ENCODE measurements around the gene SLC49A4. TPM values are rescaled to one million over a fixed set of nuclear protein-coding genes. Genes with fewer than 3 reads are reported as not detected.

SLC49A4 gene
- polyA plus RNA-seq, 1 experiment = 8.4 TPM

DNA sequence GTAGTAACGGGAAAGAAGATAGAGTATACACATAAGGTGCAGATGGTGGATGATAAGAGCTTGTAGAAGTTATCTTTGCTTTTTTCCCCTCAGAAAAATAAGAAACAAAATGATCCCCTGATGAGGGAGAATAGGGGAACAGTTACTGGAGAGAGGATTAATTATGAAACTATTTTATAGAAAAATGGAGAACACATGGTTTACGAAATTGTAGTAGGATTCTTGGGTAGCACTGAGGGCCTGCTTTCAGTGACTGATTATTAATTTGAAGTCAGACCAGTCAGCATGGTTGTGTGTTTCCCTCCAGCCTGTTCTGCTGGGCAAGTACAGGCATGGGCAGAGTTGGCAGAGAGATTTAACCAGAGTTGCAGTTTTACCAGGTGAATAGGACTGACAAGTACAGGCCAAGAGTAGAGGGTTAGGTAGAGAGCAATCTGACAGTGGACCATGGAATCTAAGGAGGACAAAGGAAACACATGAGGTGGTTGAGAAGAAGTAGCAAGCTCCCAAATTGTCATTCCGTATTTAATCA is 5.9 kb downstream of the SLC49A4 start:
- ChIA-PET POLR2A (no interaction called here), CTCF (interaction anchor here (1.0 kb wide), 1 partner anchor 21 kb away, joined by 3 read pairs; no protein-coding TSS in a partner anchor)
- DNase-seq (ENCODE audit: low read depth) = no peak
- H3K27me3 ChIP-seq (ENCODE audit: control insufficient read depth, insufficient read depth, low read length) = no peaks in the 10 kb centered on the region
- TF ChIP-seq, protein P1, sequence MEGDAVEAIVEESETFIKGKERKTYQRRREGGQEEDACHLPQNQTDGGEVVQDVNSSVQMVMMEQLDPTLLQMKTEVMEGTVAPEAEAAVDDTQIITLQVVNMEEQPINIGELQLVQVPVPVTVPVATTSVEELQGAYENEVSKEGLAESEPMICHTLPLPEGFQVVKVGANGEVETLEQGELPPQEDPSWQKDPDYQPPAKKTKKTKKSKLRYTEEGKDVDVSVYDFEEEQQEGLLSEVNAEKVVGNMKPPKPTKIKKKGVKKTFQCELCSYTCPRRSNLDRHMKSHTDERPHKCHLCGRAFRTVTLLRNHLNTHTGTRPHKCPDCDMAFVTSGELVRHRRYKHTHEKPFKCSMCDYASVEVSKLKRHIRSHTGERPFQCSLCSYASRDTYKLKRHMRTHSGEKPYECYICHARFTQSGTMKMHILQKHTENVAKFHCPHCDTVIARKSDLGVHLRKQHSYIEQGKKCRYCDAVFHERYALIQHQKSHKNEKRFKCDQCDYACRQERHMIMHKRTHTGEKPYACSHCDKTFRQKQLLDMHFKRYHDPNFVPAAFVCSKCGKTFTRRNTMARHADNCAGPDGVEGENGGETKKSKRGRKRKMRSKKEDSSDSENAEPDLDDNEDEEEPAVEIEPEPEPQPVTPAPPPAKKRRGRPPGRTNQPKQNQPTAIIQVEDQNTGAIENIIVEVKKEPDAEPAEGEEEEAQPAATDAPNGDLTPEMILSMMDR (IDR thresholded peaks at IDR 0.05; ENCODE audit: insufficient read depth, low read depth, low read length) = no peak
- no peak overlapping the region for H3K4me3 ChIP-seq (ENCODE audit: low read depth, low read length)
- H3K36me3 ChIP-seq (ENCODE audit: control insufficient read depth, insufficient read depth, low read length) = no peaks in the 10 kb centered on the region

DNA sequence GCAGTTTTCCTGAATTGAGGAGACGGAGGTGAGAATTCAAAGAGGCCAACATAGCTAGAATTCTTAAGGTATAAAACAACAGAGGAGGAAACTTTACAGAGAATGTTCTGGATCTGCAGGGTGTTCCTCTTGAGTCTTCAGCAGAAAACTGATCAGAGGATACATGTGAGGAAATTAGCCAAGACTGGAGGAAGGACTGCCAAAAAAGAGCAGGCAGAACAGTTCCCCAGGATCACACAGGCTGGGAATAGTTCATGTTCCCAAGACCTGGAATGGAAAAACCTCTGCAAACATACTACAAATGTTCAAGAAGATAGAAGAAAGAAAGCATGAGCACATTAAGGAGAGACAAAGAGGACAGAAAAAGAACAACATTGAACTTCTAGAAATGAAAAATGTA is 7.5 kb downstream of the SLC49A4 start:
- Histone ChIP-seq H3K4me3 (ENCODE audit: low read depth, low read length) (no peak overlapping the region), H3K27me3 (ENCODE audit: control insufficient read depth, insufficient read depth, low read length) (no peaks in the 10 kb centered on the region), H3K36me3 (ENCODE audit: control insufficient read depth, insufficient read depth, low read length) (no peaks in the 10 kb centered on the region)
- no peak for DNase-seq (ENCODE audit: low read depth)
- TF ChIP-seq, protein P1 (IDR thresholded peaks at IDR 0.05; ENCODE audit: insufficient read depth, low read depth, low read length) = no peak
- POLR2A ChIA-PET = interaction anchor here (0.6 kb wide), 1 partner anchor 18 kb away, joined by 5 read pairs; no protein-coding TSS in a partner anchor
- CTCF ChIA-PET = no interaction called here

DNA sequence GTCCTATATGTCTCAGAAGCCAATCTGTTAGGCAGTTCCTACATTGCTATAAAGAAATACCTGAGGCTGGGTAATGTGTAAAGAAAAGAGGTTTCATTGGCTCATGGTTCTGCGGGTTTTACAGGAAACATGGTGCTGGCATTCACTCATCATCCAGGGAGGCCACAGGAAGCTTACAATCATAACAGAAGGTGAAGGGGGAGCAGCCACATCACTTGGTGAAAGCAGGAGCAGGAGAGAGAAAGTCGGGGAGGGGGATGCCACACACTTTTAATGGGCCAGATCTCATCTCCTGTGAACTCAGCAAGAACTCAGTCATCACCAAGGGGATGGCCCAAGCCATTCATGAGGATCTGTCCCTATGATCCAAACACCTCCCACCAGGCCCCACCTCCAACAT is 9.1 kb downstream of the SLC49A4 start:
- Histone ChIP-seq H3K4me3 (ENCODE audit: low read depth, low read length) (no peak overlapping the region), H3K36me3 (ENCODE audit: control insufficient read depth, insufficient read depth, low read length) (no peaks in the 10 kb centered on the region), H3K27me3 (ENCODE audit: control insufficient read depth, insufficient read depth, low read length) (no peaks in the 10 kb centered on the region)
- DNase-seq (ENCODE audit: low read depth) = no peak
- ChIA-PET CTCF (no interaction called here), POLR2A (no interaction called here)
- TF ChIP-seq, protein P1 (IDR thresholded peaks at IDR 0.05; ENCODE audit: insufficient read depth, low read depth, low read length) = no peak

DNA sequence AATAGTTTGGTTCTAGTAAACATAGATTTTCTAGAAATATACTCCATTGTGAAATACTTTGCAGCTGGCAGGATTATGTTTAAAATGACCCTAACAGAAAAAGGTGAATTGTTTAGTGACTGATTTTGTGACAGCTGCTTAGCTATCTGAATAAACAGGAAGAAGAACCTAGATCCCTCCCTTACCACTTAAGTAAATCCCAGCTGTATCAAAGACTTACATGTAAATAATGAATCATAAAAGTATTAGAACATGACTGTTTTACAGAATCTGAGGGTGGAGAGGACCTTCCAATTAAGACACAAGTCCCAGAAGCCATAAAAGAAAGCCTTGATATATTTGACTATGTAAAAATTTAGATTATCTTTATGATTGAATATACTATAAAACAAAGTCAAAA is 15.9 kb downstream of the SLC49A4 start:
- Histone ChIP-seq H3K36me3 (ENCODE audit: control insufficient read depth, insufficient read depth, low read length) (no peaks in the 10 kb centered on the region), H3K27me3 (ENCODE audit: control insufficient read depth, insufficient read depth, low read length) (no peaks in the 10 kb centered on the region), H3K4me3 (ENCODE audit: low read depth, low read length) (no peak overlapping the region)
- POLR2A ChIA-PET = no interaction called here
- DNase-seq (ENCODE audit: low read depth) = no peak
- CTCF ChIA-PET = no interaction called here
- TF ChIP-seq, protein P1 (IDR thresholded peaks at IDR 0.05; ENCODE audit: insufficient read depth, low read depth, low read length) = no peak

DNA sequence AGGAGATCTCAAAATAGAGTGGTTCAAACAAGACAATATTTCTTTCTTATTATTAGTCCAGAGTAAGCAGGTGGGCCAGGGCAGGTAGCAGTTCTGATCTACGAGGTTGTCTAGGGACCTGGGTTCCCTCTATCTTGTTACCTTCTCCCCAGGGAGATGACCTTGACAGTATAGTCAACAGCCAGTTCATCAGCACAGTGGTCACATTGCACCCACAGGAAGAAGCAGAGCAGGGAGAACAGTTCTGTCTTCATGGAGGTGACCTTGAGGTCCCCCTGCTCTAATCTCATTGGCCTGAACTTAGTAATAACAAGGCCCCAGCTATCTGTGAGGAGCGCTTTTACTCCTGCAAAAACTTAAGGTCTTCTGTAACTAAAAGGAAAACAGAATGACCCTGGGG is 21.7 kb downstream of the SLC49A4 start:
- POLR2A ChIA-PET = no interaction called here
- no peaks in the 10 kb centered on the region for H3K27me3 ChIP-seq (ENCODE audit: control insufficient read depth, insufficient read depth, low read length)
- H3K36me3 ChIP-seq (ENCODE audit: control insufficient read depth, insufficient read depth, low read length) = no peaks in the 10 kb centered on the region
- CTCF ChIA-PET = no interaction called here
- TF ChIP-seq, protein P1 (IDR thresholded peaks at IDR 0.05; ENCODE audit: insufficient read depth, low read depth, low read length) = no peak
- H3K4me3 ChIP-seq (ENCODE audit: low read depth, low read length) = no peak overlapping the region
- DNase-seq (ENCODE audit: low read depth) = no peak
